Heart left ventricle (tissue), 16 donors: ENCODE measurements around the gene RAD50. TPM values are rescaled to one million over a fixed set of nuclear protein-coding genes. Genes with fewer than 3 reads are reported as not detected.

Experiments used
- ATAC-seq, 4 donors: fragments of 200-7000 bp; cut with Tn5 transposase; one replicate each; pipeline ENCODE4 v1.9.1; 2020 to 2022; ENCODE audit warnings: moderate library complexity in 4 of 4, mild to moderate bottlenecking in 3 of 4, moderate number of reproducible peaks in 1 of 4
- DNase-seq, 5 donors: peaks; one replicate each; pipeline ENCODE4 v3.0.0-alpha.2; 2020
- H3K27ac ChIP-seq, 12 donors: fragments of 200-600 bp; sonication (generic) in 4 of 12; one replicate each; pipeline versions ENCODE4 v1.5.0 to v1.8.0; 2016 to 2022; ENCODE audit warnings: mild to moderate bottlenecking in 2 of 12
- H3K27me3 ChIP-seq, 9 donors: fragments of 200-600 bp; sonication (generic) in 2 of 9; one replicate each; pipeline versions ENCODE4 v1.5.1 to v1.8.0; 2016 to 2022; ENCODE audit warnings: mild to moderate bottlenecking in 3 of 9
- H3K36me3 ChIP-seq, 9 donors: fragments of 200-600 bp; sonication (generic) in 2 of 9; one replicate each; pipeline versions ENCODE4 v1.5.0 to v1.8.0; 2018 to 2022; ENCODE audit warnings: mild to moderate bottlenecking in 2 of 9
- H3K4me1 ChIP-seq, 12 donors: fragments of 200-600 bp; sonication (generic) in 4 of 12; one replicate each; pipeline versions ENCODE4 v1.5.0 to v1.8.0; 2016 to 2022; ENCODE audit warnings: mild to moderate bottlenecking in 3 of 12
- H3K4me3 ChIP-seq, 12 donors: fragments of 200-600 bp; sonication (generic) in 4 of 12; one replicate each; pipeline versions ENCODE4 v1.5.0 to v1.8.0; 2017 to 2022; ENCODE audit warnings: mild to moderate bottlenecking in 9 of 12, moderate library complexity in 4 of 12
- H3K9me3 ChIP-seq, 12 donors: fragments of 200-600 bp; sonication (generic) in 4 of 12; one replicate each; pipeline versions ENCODE4 v1.5.0 to v1.8.0; 2016 to 2022; ENCODE audit warnings: mild to moderate bottlenecking in 1 of 12
- CTCF ChIP-seq, 12 donors: fragments of 200-600 bp; sonication (generic) in 4 of 12; IDR thresholded peaks; one replicate each; pipeline versions ENCODE4 v1.5.0 to v1.8.0; 2018 to 2022; ENCODE audit warnings: antibody characterized with exemption in 12 of 12, mild to moderate bottlenecking in 5 of 12
- POLR2A ChIP-seq, 2 donors: fragments of 450-650 bp; IDR thresholded peaks; one replicate each; pipeline ENCODE4 v1.6.1; 2017; ENCODE audit warnings: antibody characterized with exemption in 2 of 2, mild to moderate bottlenecking in 2 of 2, moderate library complexity in 2 of 2
- intact Hi-C, 10 donors: fragments of 100-400 bp; cut with DNase I; formaldehyde crosslinking; loops; one replicate each; pipeline versions ENCODE4 v1.11.1 to v1.14.2; 2022
- polyA plus RNA-seq, 2 donors: library from polyadenylated mRNA; stranded (reverse); fragments of 200-250 nt; gene quantifications; one replicate each; pipeline ENCODE4 v1.2.3, GENCODE V29; 2013
- total RNA-seq, 9 donors: library from RNA; depleted of rRNA in 2 of 9; stranded (reverse); fragments of >200 nt in 2 of 9; fragmentation: NEBNext Ultra II Directional in 3 of 9; extraction: Animal tissue kit (Norgen Biotek cat#: 25700) in 3 of 9; gene quantifications; one replicate each; pipeline versions ENCODE4 v1.1.0 to v1.2.4, GENCODE V29; 2016 to 2023
- donor health status: ischemic (EF 13 %, LVEDD 7.1; RV severe dilation, severe dysfunction).
- donor health status: healthy with polysubstance abuse.
- donor health status: DM: no; HTN: yes; CAD: no.
- donor health status: DM: no; HTN: no; CAD: no.
- donor health status: ischemic (EF 25% LVEDD 6.9; RV normal size, moderate dysfunction).
- donor health status: ischemic (EF 25% LVEDD 5.7; RV mildly dilated, moderate dysfunction).
- donor health status: healthy.
- donor health status: DM: yes; HTN: yes; CAD: no.
- donor health status: ischemic (EF 35%, LVEDD 5.7; RV mildly dilated, moderate dysfunction).
- donor health status: nonischemic (EF 11% LVEDD 7.7; RV severe dilation, severe dysfunction).
- donor health status: DM: yes; HTN: yes; CAD: no.
- donor health status: PGD.
- donor health status: ischemic (EF 29% LVEDD 5.4; RV normal size, mild dysfunction).
- donor health status: nonischemic (EF 23%, LVEDD 6.1; RV moderate dilation, normal function).

The RAD50 gene
- total and polyA plus RNA-seq, 11 donors = 9.3 to 41.8 (median 32.1) TPM

- ATAC-seq = no peak
- H3K27me3 ChIP-seq = no peaks in the 10 kb centered on the region
- TF ChIP-seq POLR2A (IDR thresholded peaks at IDR 0.05) (no peak), CTCF (IDR thresholded peaks at IDR 0.05) (no peak)
- peaks cover 0 to 40% (median 4%) of the 10 kb centered on the region in 9 donors for H3K36me3 ChIP-seq
- DNase-seq = no peak
- no peaks in the 10 kb centered on the region for H3K9me3 ChIP-seq
- intact Hi-C loops = no loop called here
- H3K27ac ChIP-seq = no peak overlapping the region
- peaks cover 0 to 14% (median 0%) of the 10 kb centered on the region in 12 donors for H3K4me1 ChIP-seq
- no peak overlapping the region for H3K4me3 ChIP-seq
Measured at GRCh38 chr5:132692632-132692967, 135.8 kb downstream of the RAD50 start.

Other genes starting within 250 kb of the RAD50 start
- gene SLC22A5, start 187.3 kb upstream of the RAD50 start, total RNA-seq = 10 to 100 TPM in 8 of 9 donors, 1 to 10 TPM in 1; 7.5 to 42.5 (median 13.5) TPM
- 10 to 100 TPM; 11.1 to 50.1 TPM for gene SLC22A5, start 187.3 kb upstream of the RAD50 start, polyA plus RNA-seq
- gene IRF1, start 66.2 kb upstream of the RAD50 start, total RNA-seq = 100 to 1,000 TPM in 1 of 9 donors, 10 to 100 TPM in 7, 1 to 10 TPM in 1; 9.2 to 190 (median 18.4) TPM
- gene IRF1, start 66.2 kb upstream of the RAD50 start, polyA plus RNA-seq = 10 to 100 TPM in 1 of 2 donors, 1 to 10 TPM in 1; 7.5 to 12.2 TPM
- not detected for gene IL5, start 13.5 kb upstream of the RAD50 start, total RNA-seq
- not detected for gene IL5, start 13.5 kb upstream of the RAD50 start, polyA plus RNA-seq
- gene IL13, start 101.2 kb downstream of the RAD50 start, total RNA-seq = under 1 TPM in 1 of 9 donors, not detected in 8; 0.34 TPM
- not detected for gene IL13, start 101.2 kb downstream of the RAD50 start, polyA plus RNA-seq
- gene IL4, start 117.0 kb downstream of the RAD50 start, total RNA-seq = not detected
- not detected for gene IL4, start 117.0 kb downstream of the RAD50 start, polyA plus RNA-seq
- gene KIF3A, start 180.6 kb downstream of the RAD50 start, total RNA-seq = 10 to 100 TPM in 6 of 9 donors, 1 to 10 TPM in 3; 5.8 to 19.3 (median 11.2) TPM
- gene KIF3A, start 180.6 kb downstream of the RAD50 start, polyA plus RNA-seq = 1 to 10 TPM; 6.0 to 8.5 TPM
- under 1 TPM in 1 of 9 donors, not detected in 8; 0.20 TPM for gene CCNI2, start 190.4 kb downstream of the RAD50 start, total RNA-seq
- gene CCNI2, start 190.4 kb downstream of the RAD50 start, polyA plus RNA-seq = under 1 TPM; 0.11 to 0.50 TPM
- 10 to 100 TPM; 24.5 to 47.6 (median 33.8) TPM for gene SEPTIN8, start 220.3 kb downstream of the RAD50 start, total RNA-seq
- 10 to 100 TPM; 11.0 to 19.2 TPM for gene SEPTIN8, start 220.3 kb downstream of the RAD50 start, polyA plus RNA-seq